Adrenal gland (tissue), 5 donors: ENCODE data around the gene HACL1.

Experiments
- CTCF ChIP-seq, 6 experiments: fragments of 450-650 bp in 4 of 6; fragments of 200-600 bp in 2 of 6; sonication (generic) in 1 of 6; IDR thresholded peaks; 1 replicate in 5 of 6; 2 replicates in 1 of 6; pipeline versions ENCODE4 v1.5.1 to v1.8.0; 2016 to 2021; ENCODE audit warnings: antibody characterized with exemption in 6 of 6, mild to moderate bottlenecking in 2 of 6, moderate library complexity in 1 of 6
- POLR2A ChIP-seq, 2 donors: fragments of 450-650 bp; IDR thresholded peaks; one replicate each; pipeline ENCODE4 v1.6.1; 2017; ENCODE audit warnings: antibody characterized with exemption in 2 of 2, mild to moderate bottlenecking in 2 of 2, moderate library complexity in 1 of 2
- donor health status: DM: no; HTN: no; CAD: no.

- no peak for TF ChIP-seq POLR2A (IDR thresholded peaks at IDR 0.05)
- no peak for TF ChIP-seq CTCF (IDR thresholded peaks at IDR 0.05)
Measured at GRCh38 chr3:15592968-15593367, 8.4 kb downstream of the HACL1 start.
